A549 (cell line): Measurements from ENCODE around the gene VANGL1. TPM values are rescaled to one million over a fixed set of nuclear protein-coding genes. Genes with fewer than 3 reads are reported as not detected.
A peak's percentile ranks its signal among the peaks of the same experiment; 100 is the strongest.

Source experiments
- ATAC-seq, 2 experiments: fragments of 200-7000 bp in 1 of 2; fragments of >200 bp in 1 of 2; cut with Nextera tagmentation in 1 of 2; cut with Tn5 transposase in 1 of 2; 3 replicates each; pipeline versions ENCODE4 v1.8.0 to v1.9.1; 2018 to 2020; ENCODE audit warnings: mild to moderate bottlenecking in 1 of 2, moderate library complexity in 1 of 2
- CTCF ChIA-PET: fragments of 300-600 bp; sonication (Branson Sonifier 250); formaldehyde crosslinking; extraction: SDS; loops from one replicate; lab custom pipeline; 2021; ENCODE audit warnings: antibody characterized with exemption, inconsistent platforms; lab: Yijun Ruan, JAX
- POLR2A ChIA-PET: fragments of 350-600 bp; formaldehyde crosslinking; extraction: SDS; loops from one replicate; lab custom pipeline; 2021; ENCODE audit warnings: antibody characterized with exemption, inconsistent platforms; lab: Yijun Ruan, JAX
- DNase-seq, 2 experiments: peaks; one replicate each; pipeline versions ENCODE4 v3.0.0 to v3.0.0-alpha.2; 2011 to 2016; ENCODE audit warnings: low read depth in 1 of 2, low spot score in 1 of 2
- FAIRE-seq: peaks from 2 replicates; lab custom pipeline; 2011; peaks lifted over from hg19 to GRCh38; lab: Jason Lieb, UNC
- H3K27ac ChIP-seq, 2 experiments: fragments of >200 bp; sonication (Bioruptor Twin); formaldehyde crosslinking; 3 replicates each; pipeline ENCODE4 v1.5.1; 2016 to 2017
- H3K4me1 ChIP-seq: fragments of >200 bp; sonication (Bioruptor Twin); formaldehyde crosslinking; 3 replicates; pipeline ENCODE4 v1.6.1; 2016
- H3K4me2 ChIP-seq: fragments of >200 bp; sonication (Bioruptor Twin); formaldehyde crosslinking; 3 replicates; pipeline ENCODE4 v1.6.1; 2016
- H3K4me3 ChIP-seq: fragments of >200 bp; sonication (Bioruptor Twin); formaldehyde crosslinking; 3 replicates; pipeline ENCODE4 v1.5.1; 2016
- H3K9me3 ChIP-seq: fragments of >200 bp; sonication (Bioruptor Twin); formaldehyde crosslinking; 3 replicates; pipeline ENCODE4 v1.6.1; 2016
- BHLHE40 ChIP-seq: IDR thresholded peaks from 2 replicates; pipeline ENCODE4 v1.6.1; 2012; ENCODE audit warnings: low read depth, low read length, inconsistent platforms
- CBX2 ChIP-seq: fragments of 200-600 bp; sonication (generic); IDR thresholded peaks from 2 replicates; pipeline ENCODE4 v1.6.1; 2016; ENCODE audit warnings: low read depth, mild to moderate bottlenecking, borderline replicate concordance
- CTCF ChIP-seq: fragments of >200 bp; sonication (Bioruptor Twin); formaldehyde crosslinking; IDR thresholded peaks from 3 replicates; pipeline ENCODE4 v1.5.1; 2016
- E2F6 ChIP-seq: IDR thresholded peaks from 2 replicates; pipeline ENCODE4 v1.6.1; 2012; ENCODE audit warnings: low read depth, borderline replicate concordance
- FOXS1 ChIP-seq: fragments of 250-450 bp; sonication (Bioruptor Pico); IDR thresholded peaks from 2 replicates; pipeline ENCODE4 v1.5.0; 2020; ENCODE audit warnings: mild to moderate bottlenecking, moderate library complexity
- GATA3 ChIP-seq: IDR thresholded peaks from 2 replicates; pipeline ENCODE4 v1.6.1; 2012; ENCODE audit warnings: borderline replicate concordance
- HMGXB4 ChIP-seq: fragments of 250-450 bp; sonication (Bioruptor Pico); IDR thresholded peaks from 2 replicates; pipeline ENCODE4 v1.5.0; 2021; ENCODE audit warnings: mild to moderate bottlenecking, moderate library complexity, borderline replicate concordance
- HOXA7 ChIP-seq: fragments of 250-450 bp; sonication (Bioruptor Pico); IDR thresholded peaks from 2 replicates; pipeline ENCODE4 v1.5.0; 2020; ENCODE audit warnings: mild to moderate bottlenecking, moderate library complexity
- KDM1A ChIP-seq: fragments of 200-600 bp; sonication (generic); IDR thresholded peaks from 2 replicates; pipeline ENCODE4 v1.6.1; 2016; ENCODE audit warnings: low read depth, mild to moderate bottlenecking
- KDM5A ChIP-seq: fragments of 200-600 bp; sonication (generic); IDR thresholded peaks from 2 replicates; pipeline ENCODE4 v1.6.1; 2016; ENCODE audit warnings: antibody characterized with exemption, mild to moderate bottlenecking
- MAFK ChIP-seq: fragments of 450-650 bp; IDR thresholded peaks from 2 replicates; pipeline ENCODE4 v1.6.1; 2014; ENCODE audit not compliant: partially characterized antibody
- MYC ChIP-seq: IDR thresholded peaks from 2 replicates; pipeline ENCODE4 v1.6.1; 2012; ENCODE audit warnings: mild to moderate bottlenecking, inconsistent platforms, low read length, improper control_type of control experiment, borderline replicate concordance
- NPAS2 ChIP-seq: fragments of 250-450 bp; sonication (Bioruptor Pico); IDR thresholded peaks from 2 replicates; pipeline ENCODE4 v1.8.0; 2022; ENCODE audit warnings: mild to moderate bottlenecking, moderate library complexity, borderline replicate concordance
- NR3C1 ChIP-seq: fragments of >200 bp; sonication (Bioruptor Twin); formaldehyde crosslinking; IDR thresholded peaks from 3 replicates; pipeline ENCODE4 v1.6.1; 2017
- RAD21 ChIP-seq, 2 experiments: fragments of >200 bp in 1 of 2; sonication (Bioruptor Twin) in 1 of 2; formaldehyde crosslinking in 1 of 2; IDR thresholded peaks in 1 of 2; conservative IDR thresholded peaks in 1 of 2; 2 replicates in 1 of 2; 3 replicates in 1 of 2; pipeline ENCODE4 v1.6.1; 2012 to 2018; ENCODE audit warnings: inconsistent platforms in 1 of 2
- RCOR1 ChIP-seq: fragments of 150-350 bp; IDR thresholded peaks from 2 replicates; pipeline ENCODE4 v1.6.1; 2014; ENCODE audit warnings: antibody characterized with exemption, low read length, low read depth
- RNF2 ChIP-seq: fragments of 200-600 bp; sonication (generic); IDR thresholded peaks from 2 replicates; pipeline ENCODE4 v1.6.1; 2016; ENCODE audit warnings: low read depth, mild to moderate bottlenecking, antibody characterized with exemption, moderate library complexity, borderline replicate concordance
- TP53 ChIP-seq: fragments of 250-450 bp; sonication (Bioruptor Pico); IDR thresholded peaks from 2 replicates; pipeline ENCODE4 v1.5.0; 2021; ENCODE audit warnings: mild to moderate bottlenecking, moderate library complexity
- ZNF302 ChIP-seq: fragments of 250-450 bp; sonication (Bioruptor Pico); IDR thresholded peaks from 2 replicates; pipeline ENCODE4 v1.9.0; 2021; ENCODE audit warnings: inconsistent platforms, mild to moderate bottlenecking, moderate library complexity
- WGBS: methylation state at CpG from one replicate; pipeline ENCODE4 v1.1.6; 2017; ENCODE audit errors: missing lambda C conversion rate; 5-methylcytosine and 5-hydroxymethylcytosine counted together
- polyA plus RNA-seq, 4 experiments: library from polyadenylated mRNA; depleted of rRNA in 3 of 4; stranded (reverse); fragments of >200 nt; fragmentation: RNase III in 1 of 4; extraction: RNeasy Plus Mini Kit Qiagen cat#74134 plus additional on column Dnase treatment in 1 of 4; gene quantifications; 2 replicates in 3 of 4; 3 replicates in 1 of 4; pipeline ENCODE4 v1.2.3, GENCODE V29; 2011 to 2017
- TF ChIP-seq, protein P1 (sequence below): IDR thresholded peaks from 2 replicates; pipeline ENCODE4 v1.6.1; 2012
- TF ChIP-seq, protein P2 (sequence below): fragments of >200 bp; sonication (Bioruptor Twin); formaldehyde crosslinking; IDR thresholded peaks from 2 replicates; pipeline ENCODE4 v1.6.1; 2016
- TF ChIP-seq, protein P3 (sequence below): IDR thresholded peaks from 2 replicates; pipeline ENCODE4 v1.6.1; 2012

Gene VANGL1
- polyA plus RNA-seq, 2 of the 4 experiments (the other 2 are of a cell fraction): 11.0 to 11.5 TPM

DNA sequence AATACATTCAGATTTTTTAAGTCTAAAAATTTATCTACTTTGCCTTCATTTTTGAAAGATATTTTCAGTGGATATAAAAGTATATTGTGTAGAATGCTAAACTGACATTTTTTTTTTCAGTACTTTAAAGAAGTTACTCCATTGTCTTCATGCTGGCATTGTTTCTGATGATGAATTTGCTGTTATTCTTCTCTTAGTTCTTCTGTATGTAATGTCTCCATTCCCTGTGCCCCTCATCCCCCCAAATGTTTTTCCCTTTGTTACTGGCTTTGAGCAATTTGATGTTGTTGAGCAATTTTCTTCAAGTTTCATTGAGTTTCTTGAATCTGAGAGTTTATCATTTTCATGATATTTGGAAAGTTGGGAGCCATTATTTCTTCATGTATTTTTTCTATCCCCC lies 20.8 kb upstream of the VANGL1 start:
- H3K4me2 ChIP-seq: no peak overlapping the region
- H3K4me1 ChIP-seq: no peaks in the 10 kb centered on the region
- no peak overlapping the region for H3K4me3 ChIP-seq
- no peak for ATAC-seq
- POLR2A ChIA-PET: no interaction called here
- no peak overlapping the region for H3K27ac ChIP-seq
- 0 out of 3 replicates have a peak, but pooled peaks cover 2% of the 10 kb centered on the region for H3K9me3 ChIP-seq
- TF ChIP-seq, protein P1, sequence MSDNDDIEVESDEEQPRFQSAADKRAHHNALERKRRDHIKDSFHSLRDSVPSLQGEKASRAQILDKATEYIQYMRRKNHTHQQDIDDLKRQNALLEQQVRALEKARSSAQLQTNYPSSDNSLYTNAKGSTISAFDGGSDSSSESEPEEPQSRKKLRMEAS: no peak
- TF ChIP-seq BHLHE40 (no peak), KDM5A (no peak), ZNF302 (no peak), TP53 (CRISPR knock-in tag) (no peak), E2F6 (no peak), MAFK (no peak), HMGXB4 (CRISPR knock-in tag) (no peak), NPAS2 (CRISPR knock-in tag) (no peak), RCOR1 (no peak), CBX2 (no peak), RNF2 (no peak), GATA3 (no peak)
- TF ChIP-seq, protein P2, sequence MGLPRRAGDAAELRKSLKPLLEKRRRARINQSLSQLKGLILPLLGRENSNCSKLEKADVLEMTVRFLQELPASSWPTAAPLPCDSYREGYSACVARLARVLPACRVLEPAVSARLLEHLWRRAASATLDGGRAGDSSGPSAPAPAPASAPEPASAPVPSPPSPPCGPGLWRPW: no peak
- TF ChIP-seq, protein P3, sequence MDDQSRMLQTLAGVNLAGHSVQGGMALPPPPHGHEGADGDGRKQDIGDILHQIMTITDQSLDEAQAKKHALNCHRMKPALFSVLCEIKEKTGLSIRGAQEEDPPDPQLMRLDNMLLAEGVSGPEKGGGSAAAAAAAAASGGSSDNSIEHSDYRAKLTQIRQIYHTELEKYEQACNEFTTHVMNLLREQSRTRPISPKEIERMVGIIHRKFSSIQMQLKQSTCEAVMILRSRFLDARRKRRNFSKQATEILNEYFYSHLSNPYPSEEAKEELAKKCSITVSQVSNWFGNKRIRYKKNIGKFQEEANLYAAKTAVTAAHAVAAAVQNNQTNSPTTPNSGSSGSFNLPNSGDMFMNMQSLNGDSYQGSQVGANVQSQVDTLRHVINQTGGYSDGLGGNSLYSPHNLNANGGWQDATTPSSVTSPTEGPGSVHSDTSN: no peak
- TF ChIP-seq, all 56 proteins: peak for 0
- no peak for DNase-seq
- CTCF ChIA-PET: no interaction called here
- FAIRE-seq: no peak

GRCh38 chr1:115624859-115625258 lies 16.9 kb upstream of the VANGL1 start:
- no peak for TF ChIP-seq ZNF302
- peak in 1 of 2 experiments; percentile 24; a peak in 2 of 5 replicates for TF ChIP-seq RAD21 (conservative IDR thresholded peaks at IDR 0.05 in 1 of 2, IDR thresholded peaks at IDR 0.05 in 1 of 2)
- no peak for TF ChIP-seq MYC
- TF ChIP-seq, all 56 proteins: peak for 1
- no peak overlapping the region for H3K27ac ChIP-seq
- DNase-seq (no peak), ATAC-seq (no peak), FAIRE-seq (no peak)
- H3K4me1 ChIP-seq: no peaks in the 10 kb centered on the region
- POLR2A ChIA-PET: no interaction called here
- CTCF ChIA-PET: interaction anchor here (1.4 to 1.7 kb wide), 2 partner anchors 16 to 82 kb away, joined by 3 to 4 read pairs; no protein-coding TSS in a partner anchor
- H3K9me3 ChIP-seq: 0 out of 3 replicates have a peak, but pooled peaks cover 2% of the 10 kb centered on the region
- H3K4me2 ChIP-seq: no peak overlapping the region
- no peak overlapping the region for H3K4me3 ChIP-seq
- WGBS: 100% methylated on average over 1 of the region's 1 CpG

- CTCF ChIA-PET: interaction anchor here (1.1 to 2.9 kb wide), 2 partner anchors 22 to 76 kb away, joined by 3 to 10 read pairs; no protein-coding TSS in a partner anchor
- TF ChIP-seq KDM1A: no peak
- no peak for TF ChIP-seq KDM5A
- no peak for TF ChIP-seq CTCF
- TF ChIP-seq HOXA7 (CRISPR knock-in tag): no peak
- TF ChIP-seq NR3C1: no peak
- no peak for TF ChIP-seq RAD21 (conservative IDR thresholded peaks at IDR 0.05 in 1 of 2, IDR thresholded peaks at IDR 0.05 in 1 of 2)
- no peak for TF ChIP-seq GATA3
- no peak for TF ChIP-seq FOXS1
- WGBS: 11% methylated on average over 2 of the region's 2 CpGs
- FAIRE-seq (no peak), DNase-seq (no peak), ATAC-seq (no peak)
- Histone ChIP-seq H3K9me3 (no peaks in the 10 kb centered on the region; the same call in 2 of the 3 replicates), H3K27ac (no peak overlapping the region), H3K4me1 (no peaks in the 10 kb centered on the region), H3K4me3 (no peak overlapping the region), H3K4me2 (no peak overlapping the region)
- POLR2A ChIA-PET: no interaction called here
These were observed 11.4 kb upstream of the VANGL1 start for GRCh38 chr1:115630342-115630741.
